PC-9 (cell line): ENCODE measurements around the gene TTC7B.

ENCODE experiments used
- CTCF ChIP-seq: fragments of 200-600 bp; sonication (generic); conservative IDR thresholded peaks from 2 replicates; pipeline ENCODE4 v1.6.1; 2017; ENCODE audit warnings: mixed run types, antibody characterized with exemption, mild to moderate bottlenecking, moderate library complexity
- EZH2 ChIP-seq: fragments of 200-600 bp; sonication (generic); IDR thresholded peaks from 2 replicates; pipeline ENCODE4 v1.8.0; 2017; ENCODE audit warnings: antibody characterized with exemption, low read depth

- TF ChIP-seq CTCF (no peak), EZH2 (no peak)
Observed at GRCh38 chr14:90619911-90620310, 196.3 kb downstream of the TTC7B start.
